Colonic mucosa (tissue), 4 donors: Measurements from ENCODE around the gene TSPAN11. TPM values are rescaled to one million over a fixed set of nuclear protein-coding genes. Genes with fewer than 3 reads are reported as not detected.

Experiments
- DNase-seq: peaks from one replicate; pipeline ENCODE4 v3.0.0-alpha.2; 2020
- H3K27ac ChIP-seq: fragments of 200-600 bp; one replicate; pipeline ENCODE4 v1.8.0; 2021
- H3K27me3 ChIP-seq: fragments of 200-600 bp; one replicate; pipeline ENCODE4 v1.8.0; 2021
- H3K36me3 ChIP-seq: fragments of 200-600 bp; one replicate; pipeline ENCODE4 v1.8.0; 2021
- H3K4me1 ChIP-seq: fragments of 200-600 bp; one replicate; pipeline ENCODE4 v1.8.0; 2021; ENCODE audit warnings: mild to moderate bottlenecking
- H3K4me3 ChIP-seq: fragments of 200-600 bp; one replicate; pipeline ENCODE4 v1.8.0; 2021
- H3K9ac ChIP-seq, 2 donors: one replicate each; pipeline ENCODE4 v1.7.0; 2013; ENCODE audit warnings: control low read depth in 2 of 2, low read depth in 2 of 2, low read length in 2 of 2
- H3K9me3 ChIP-seq: fragments of 200-600 bp; one replicate; pipeline ENCODE4 v1.8.0; 2021
- intact Hi-C: fragments of 100-400 bp; cut with DNase I; formaldehyde crosslinking; loops from one replicate; pipeline ENCODE4 v1.14.1; 2022
- total RNA-seq, 2 donors: library from RNA; stranded (reverse); fragmentation: NEBNext Ultra II Directional in 1 of 2; extraction: Animal tissue kit (Norgen Biotek cat#: 25700) in 1 of 2; gene quantifications; one replicate each; pipeline ENCODE4 v1.2.1, GENCODE V29; 2021
- TF ChIP-seq, protein P1 (sequence below): fragments of 200-600 bp; IDR thresholded peaks from one replicate; pipeline ENCODE4 v1.8.0; 2022; ENCODE audit warnings: antibody characterized with exemption, mild to moderate bottlenecking
- donor health status: healthy.
- donor health status: DM: no; HTN: no; CAD: no.
- donor health status: DM: no; HTN: no; CAD: no.

The TSPAN11 gene
- total RNA-seq, 2 donors from 2014 or later: 1.3 to 8.2 TPM

DNA sequence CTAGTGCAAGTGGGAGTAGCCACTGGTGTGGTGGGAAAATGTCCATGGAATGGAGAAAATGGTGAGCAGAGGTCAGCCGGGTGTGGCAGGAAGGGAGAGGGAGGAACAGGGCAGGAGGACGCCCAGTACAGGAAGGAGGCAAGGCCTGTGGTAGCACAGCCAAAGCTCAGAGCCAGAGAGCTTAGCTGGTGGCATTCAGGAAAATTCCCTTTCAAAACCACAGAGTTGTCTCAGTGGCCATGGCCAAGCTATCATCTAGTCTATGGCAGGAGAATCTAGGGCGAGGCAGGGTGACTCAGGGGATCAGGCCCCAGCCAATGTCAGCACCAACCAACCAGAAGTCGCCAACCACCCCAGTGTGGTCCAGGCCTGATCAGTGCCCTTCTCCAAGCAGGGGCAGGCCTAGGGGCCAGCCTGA, 79.4 kb downstream of the TSPAN11 start:
- TF ChIP-seq, protein P1, sequence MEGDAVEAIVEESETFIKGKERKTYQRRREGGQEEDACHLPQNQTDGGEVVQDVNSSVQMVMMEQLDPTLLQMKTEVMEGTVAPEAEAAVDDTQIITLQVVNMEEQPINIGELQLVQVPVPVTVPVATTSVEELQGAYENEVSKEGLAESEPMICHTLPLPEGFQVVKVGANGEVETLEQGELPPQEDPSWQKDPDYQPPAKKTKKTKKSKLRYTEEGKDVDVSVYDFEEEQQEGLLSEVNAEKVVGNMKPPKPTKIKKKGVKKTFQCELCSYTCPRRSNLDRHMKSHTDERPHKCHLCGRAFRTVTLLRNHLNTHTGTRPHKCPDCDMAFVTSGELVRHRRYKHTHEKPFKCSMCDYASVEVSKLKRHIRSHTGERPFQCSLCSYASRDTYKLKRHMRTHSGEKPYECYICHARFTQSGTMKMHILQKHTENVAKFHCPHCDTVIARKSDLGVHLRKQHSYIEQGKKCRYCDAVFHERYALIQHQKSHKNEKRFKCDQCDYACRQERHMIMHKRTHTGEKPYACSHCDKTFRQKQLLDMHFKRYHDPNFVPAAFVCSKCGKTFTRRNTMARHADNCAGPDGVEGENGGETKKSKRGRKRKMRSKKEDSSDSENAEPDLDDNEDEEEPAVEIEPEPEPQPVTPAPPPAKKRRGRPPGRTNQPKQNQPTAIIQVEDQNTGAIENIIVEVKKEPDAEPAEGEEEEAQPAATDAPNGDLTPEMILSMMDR: no peak
- H3K9me3 ChIP-seq: no peaks in the 10 kb centered on the region
- no peak for DNase-seq
- H3K9ac ChIP-seq: no peak overlapping the region
- H3K4me1 ChIP-seq: no peaks in the 10 kb centered on the region
- intact Hi-C loops: no loop called here
- H3K36me3 ChIP-seq: no peaks in the 10 kb centered on the region
- no peaks in the 10 kb centered on the region for H3K27me3 ChIP-seq
- no peak overlapping the region for H3K4me3 ChIP-seq
- no peak overlapping the region for H3K27ac ChIP-seq

DNA sequence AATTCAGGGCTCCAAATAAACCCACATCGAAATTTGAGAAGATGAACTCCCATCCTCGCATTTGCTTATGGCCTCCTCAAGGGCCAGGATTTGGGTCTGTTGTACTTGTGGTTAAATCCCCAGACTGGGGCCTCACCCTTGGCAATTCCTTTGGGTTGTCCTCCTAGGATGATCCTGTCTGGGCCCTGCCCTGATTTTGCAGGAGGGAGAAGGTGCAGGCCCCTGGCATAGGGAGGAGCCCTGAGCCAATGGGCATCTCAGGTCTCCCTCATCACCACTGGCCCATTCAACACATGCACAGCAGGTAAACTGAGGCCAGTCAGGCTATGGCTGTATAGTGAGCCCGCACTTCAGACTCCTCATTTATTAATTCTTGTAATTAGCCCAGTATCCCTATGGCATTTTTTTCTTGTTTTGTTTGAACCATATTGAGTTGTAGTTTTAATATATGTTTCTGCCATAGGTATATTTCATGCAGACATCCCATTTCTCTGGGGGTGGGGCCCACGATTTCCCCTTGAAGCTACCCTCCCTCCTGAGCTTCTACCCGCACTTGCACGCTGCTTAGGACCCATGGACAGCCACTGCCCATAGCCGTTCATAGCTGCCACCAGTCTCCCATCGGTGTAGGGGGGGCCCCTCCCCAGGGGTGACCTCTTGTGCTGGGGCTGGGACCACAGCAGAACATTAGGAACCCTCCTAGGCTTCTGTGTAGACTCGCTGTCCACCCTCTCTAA, 80.0 kb downstream of the TSPAN11 start:
- Histone ChIP-seq H3K36me3 (no peaks in the 10 kb centered on the region), H3K27ac (no peak overlapping the region)

DNA sequence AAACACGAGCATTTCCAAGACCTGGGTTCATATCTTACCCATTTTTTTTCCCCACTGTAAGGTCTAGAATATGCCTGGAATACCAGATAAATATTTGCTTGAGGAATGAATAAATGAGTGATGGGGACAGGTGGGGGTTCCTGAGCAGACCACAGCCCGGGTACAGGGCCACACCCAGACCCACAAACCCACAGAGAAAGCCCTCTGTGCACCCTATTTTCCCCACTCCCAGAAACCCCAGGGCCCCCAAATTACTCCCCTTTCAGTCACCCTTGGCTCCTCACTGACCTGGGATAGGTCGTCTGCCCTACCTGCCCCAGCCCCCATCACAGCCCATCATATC, 80.6 kb downstream of the TSPAN11 start:
- Histone ChIP-seq H3K4me3 (no peak overlapping the region), H3K27me3 (no peaks in the 10 kb centered on the region), H3K4me1 (no peaks in the 10 kb centered on the region), H3K9ac (no peak overlapping the region), H3K27ac (no peak overlapping the region), H3K9me3 (no peaks in the 10 kb centered on the region), H3K36me3 (no peaks in the 10 kb centered on the region)
- intact Hi-C loops: no loop called here
- TF ChIP-seq, protein P1: no peak
- DNase-seq: no peak

More for the DNA sequence above, 80.0 kb downstream of the TSPAN11 start:
- Histone ChIP-seq H3K27me3 (no peaks in the 10 kb centered on the region), H3K9ac (no peak overlapping the region), H3K9me3 (no peaks in the 10 kb centered on the region), H3K4me3 (no peak overlapping the region), H3K4me1 (no peaks in the 10 kb centered on the region)
- no peak for DNase-seq
- TF ChIP-seq, protein P1: no peak
- intact Hi-C loops: no loop called here

DNA sequence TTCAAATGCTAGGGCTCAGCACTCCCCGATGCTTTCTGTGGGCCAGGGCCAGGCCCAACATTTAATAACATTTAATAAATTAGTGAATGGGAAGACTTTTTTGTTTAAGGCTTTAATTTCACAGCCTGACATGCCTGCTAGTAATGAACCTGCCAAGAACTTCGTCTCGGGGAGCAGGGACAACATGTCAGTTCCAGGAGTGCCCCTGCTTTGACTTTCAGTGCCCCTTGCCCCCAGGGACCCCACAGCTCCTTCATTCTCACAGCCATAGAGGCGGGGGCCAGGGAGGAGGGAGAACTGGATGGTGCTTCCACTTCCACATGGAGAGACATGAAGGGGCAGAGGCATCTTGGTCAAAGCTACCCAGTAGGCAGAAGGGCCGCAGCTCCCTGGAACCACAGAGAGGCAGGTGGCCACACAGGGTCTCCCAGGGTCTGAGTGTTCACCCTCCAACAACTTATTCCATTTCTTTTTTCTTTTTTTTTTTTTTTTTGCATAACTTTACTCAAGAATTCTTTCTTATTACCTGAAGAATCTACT, 81.2 kb downstream of the TSPAN11 start:
- Histone ChIP-seq H3K27ac (no peak overlapping the region), H3K4me3 (no peak overlapping the region), H3K27me3 (no peaks in the 10 kb centered on the region), H3K4me1 (no peaks in the 10 kb centered on the region), H3K9ac (no peak overlapping the region), H3K9me3 (no peaks in the 10 kb centered on the region), H3K36me3 (no peaks in the 10 kb centered on the region)
- TF ChIP-seq, protein P1: no peak
- intact Hi-C loops: no loop called here
- no peak for DNase-seq

DNA sequence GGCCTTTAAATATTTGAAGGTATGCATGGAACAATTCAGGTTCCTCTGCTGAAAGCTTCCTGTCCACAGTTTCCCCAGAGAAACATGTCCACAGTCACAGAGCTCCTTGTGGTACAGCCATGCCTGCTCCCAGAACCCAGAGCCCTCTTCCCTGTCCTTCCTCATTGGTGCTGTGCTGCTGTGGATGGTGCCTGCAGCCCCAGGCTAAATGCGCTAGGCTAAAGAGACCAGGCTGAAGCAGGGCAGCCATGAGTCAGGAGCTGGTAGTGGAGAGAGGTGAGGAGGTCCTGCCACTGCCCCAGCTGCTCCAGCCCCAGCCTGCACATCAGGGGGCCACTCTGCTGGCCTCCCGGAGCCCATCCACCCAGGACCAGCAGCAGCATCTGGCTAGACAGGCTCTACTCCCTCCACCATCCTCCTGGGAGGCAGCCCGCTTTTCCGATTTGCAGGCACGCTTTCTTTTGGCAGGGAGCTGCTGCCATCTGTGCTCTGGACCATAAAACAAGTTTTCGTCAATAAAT, 81.8 kb downstream of the TSPAN11 start:
- TF ChIP-seq, protein P1: no peak
- H3K4me3 ChIP-seq: no peak overlapping the region
- H3K9me3 ChIP-seq: no peaks in the 10 kb centered on the region
- H3K36me3 ChIP-seq: no peaks in the 10 kb centered on the region
- no peak overlapping the region for H3K9ac ChIP-seq
- no peaks in the 10 kb centered on the region for H3K4me1 ChIP-seq
- intact Hi-C loops: no loop called here
- no peaks in the 10 kb centered on the region for H3K27me3 ChIP-seq
- no peak for DNase-seq
- H3K27ac ChIP-seq: no peak overlapping the region
